H7 (cell line): Measurements from ENCODE around the gene DENND1A. TPM values are rescaled to one million over a fixed set of nuclear protein-coding genes. Genes with fewer than 3 reads are reported as not detected.
"Not testable (repeated sequence)": the region's sequence is repeated elsewhere in the genome, so short reads cannot be mapped to it uniquely, and the experiment has no call there.

Experiments used
- DNase-seq: peaks from one replicate; pipeline ENCODE4 v3.0.0; 2012
- H3K27me3 ChIP-seq: 2 replicates; pipeline ENCODE4 v1.6.0; 2011; ENCODE audit warnings: mild to moderate bottlenecking, low read length; ENCODE audit not compliant: control insufficient read depth, insufficient read depth
- H3K36me3 ChIP-seq: replicated peaks from 2 replicates; pipeline ENCODE4 v1.5.1; 2011; ENCODE audit warnings: low read length; ENCODE audit not compliant: control insufficient read depth, insufficient read depth
- H3K4me3 ChIP-seq: 2 replicates; pipeline ENCODE4 v1.5.1; 2011; ENCODE audit warnings: low read depth, mild to moderate bottlenecking, control low read depth, low read length, moderate library complexity; ENCODE audit not compliant: insufficient read depth
- total RNA-seq: library from RNA; depleted of rRNA; stranded (reverse); fragments of >200 nt; shearing (Covaris generic); gene quantifications from 2 replicates; pipeline ENCODE4 v1.2.3, GENCODE V29; 2014; rRNA removed

DENND1A gene
- total RNA-seq: 10.9 and 13.4 TPM in 2 replicates

GRCh38 chr9:123929870-123930831, at the start of gene DENND1A:
Gene DENND1A (minus strand): TSS chr9:123930126. CDS start chr9:123929905, 221 bp downstream.
- Histone ChIP-seq H3K36me3 (no peaks in the 10 kb centered on the region), H3K4me3 (peak within 1 kb of the TSS; percentile 63), H3K27me3 (0 out of 2 replicates have a peak, but pooled peaks cover 2% of the 10 kb centered on the region)
- peak; percentile 98 for DNase-seq

- Histone ChIP-seq H3K36me3 (no peaks in the 10 kb centered on the region), H3K4me3 (no peak overlapping the region), H3K27me3 (peaks cover 10% of the 10 kb centered on the region)
- no peak for DNase-seq
These were observed 49.1 kb upstream of the DENND1A start for GRCh38 chr9:123978981-123979380.

GRCh38 chr9:123976579-123976978, 46.7 kb upstream of the DENND1A start:
- not testable (repeated sequence) for H3K36me3 ChIP-seq, H3K4me3 ChIP-seq, H3K27me3 ChIP-seq, DNase-seq

- peaks cover 3% of the 10 kb centered on the region for H3K27me3 ChIP-seq
- no peak for DNase-seq
- no peaks in the 10 kb centered on the region for H3K36me3 ChIP-seq
- no peak overlapping the region for H3K4me3 ChIP-seq
These were observed 45.9 kb upstream of the DENND1A start for GRCh38 chr9:123975871-123976270.

- no peaks in the 10 kb centered on the region for H3K36me3 ChIP-seq
- no peak overlapping the region for H3K4me3 ChIP-seq
- peak; percentile 48 for DNase-seq
- peaks cover 3% of the 10 kb centered on the region for H3K27me3 ChIP-seq
These were observed 44.5 kb upstream of the DENND1A start for GRCh38 chr9:123974471-123974870.

GRCh38 chr9:123973590-123974223, 43.8 kb upstream of the DENND1A start:
- DNase-seq: no peak
- H3K4me3 ChIP-seq: no peak overlapping the region
- no peaks in the 10 kb centered on the region for H3K36me3 ChIP-seq
- no peaks in the 10 kb centered on the region; the same call in 1 of the 2 replicates for H3K27me3 ChIP-seq

GRCh38 chr9:123972618-123973017, 42.7 kb upstream of the DENND1A start:
- Histone ChIP-seq H3K36me3 (no peaks in the 10 kb centered on the region), H3K4me3 (no peak overlapping the region), H3K27me3 (no peaks in the 10 kb centered on the region; the same call in 1 of the 2 replicates)
- DNase-seq: no peak

GRCh38 chr9:123967323-123967722, 37.4 kb upstream of the DENND1A start:
- H3K36me3 ChIP-seq: no peaks in the 10 kb centered on the region
- DNase-seq: no peak
- no peaks in the 10 kb centered on the region for H3K27me3 ChIP-seq
- no peak overlapping the region for H3K4me3 ChIP-seq

- no peak for DNase-seq
- no peaks in the 10 kb centered on the region; the same call in 1 of the 2 replicates for H3K27me3 ChIP-seq
These were observed 36.1 kb upstream of the DENND1A start for GRCh38 chr9:123965801-123966686.

GRCh38 chr9:123964761-123965160, 34.8 kb upstream of the DENND1A start:
- Histone ChIP-seq H3K27me3 (no peaks in the 10 kb centered on the region; the same call in 1 of the 2 replicates), H3K4me3 (no peak overlapping the region), H3K36me3 (no peaks in the 10 kb centered on the region)
- DNase-seq: no peak

More at GRCh38 chr9:123965801-123966686, 36.1 kb upstream of the DENND1A start:
- no peaks in the 10 kb centered on the region for H3K36me3 ChIP-seq
- H3K4me3 ChIP-seq: no peak overlapping the region

- Histone ChIP-seq H3K36me3 (no peaks in the 10 kb centered on the region), H3K27me3 (no peaks in the 10 kb centered on the region; the same call in 1 of the 2 replicates), H3K4me3 (no peak overlapping the region)
- DNase-seq: no peak
These were observed 31.0 kb upstream of the DENND1A start for GRCh38 chr9:123960965-123961364.

- Histone ChIP-seq H3K4me3 (no peak overlapping the region), H3K27me3 (no peaks in the 10 kb centered on the region; the same call in 1 of the 2 replicates), H3K36me3 (no peaks in the 10 kb centered on the region)
- DNase-seq: peak; percentile 60
These were observed 30.4 kb upstream of the DENND1A start for GRCh38 chr9:123960366-123960765.

- DNase-seq: no peak
- H3K27me3 ChIP-seq: no peaks in the 10 kb centered on the region; the same call in 1 of the 2 replicates
- H3K36me3 ChIP-seq: no peaks in the 10 kb centered on the region
- no peak overlapping the region for H3K4me3 ChIP-seq
These were observed 29.9 kb upstream of the DENND1A start for GRCh38 chr9:123959787-123960186.

GRCh38 chr9:123957731-123958130, 27.8 kb upstream of the DENND1A start:
- Histone ChIP-seq H3K27me3 (no peaks in the 10 kb centered on the region; the same call in 1 of the 2 replicates), H3K36me3 (no peaks in the 10 kb centered on the region), H3K4me3 (no peak overlapping the region)
- no peak for DNase-seq
